HL-60 (cell line): ENCODE measurements around the gene CTNS.

Experiments
- DNase-seq, 2 experiments: peaks; one replicate each; pipeline ENCODE4 v3.0.0-alpha.2; 2010 to 2020; ENCODE audit warnings: low read depth in 1 of 2, low spot score in 1 of 2
- H3K27ac ChIP-seq: fragments of 250-450 bp; sonication (Bioruptor Pico); replicated peaks from 2 replicates; pipeline ENCODE4 v1.5.1; 2020; ENCODE audit warnings: mild to moderate bottlenecking, moderate library complexity
- H3K27me3 ChIP-seq: fragments of 250-450 bp; sonication (Bioruptor Pico); 2 replicates; pipeline ENCODE4 v1.5.1; 2021; ENCODE audit warnings: mild to moderate bottlenecking, moderate library complexity; ENCODE audit not compliant: insufficient read depth, poor library complexity, severe bottlenecking
- H3K4me3 ChIP-seq: replicated peaks from 2 replicates; pipeline ENCODE4 v1.5.1; 2011; ENCODE audit warnings: mild to moderate bottlenecking, control low read depth, low read length; ENCODE audit not compliant: insufficient read depth
- CTCF ChIP-seq: IDR thresholded peaks from one replicate; pipeline ENCODE4 v1.5.1; 2011; ENCODE audit warnings: low read length, control low read depth, inconsistent platforms; ENCODE audit not compliant: insufficient read depth
- GABPA ChIP-seq: IDR thresholded peaks from 2 replicates; pipeline ENCODE4 v1.6.1; 2012; ENCODE audit warnings: low read depth
- POLR2AphosphoS5 ChIP-seq: IDR thresholded peaks from 2 replicates; pipeline ENCODE4 v1.6.1; 2012; ENCODE audit warnings: low read depth
- REST ChIP-seq: IDR thresholded peaks from 2 replicates; pipeline ENCODE4 v1.6.1; 2012; ENCODE audit warnings: low read depth; ENCODE audit not compliant: insufficient replicate concordance
- SPI1 ChIP-seq: IDR thresholded peaks from 2 replicates; pipeline ENCODE4 v1.6.1; 2012; ENCODE audit warnings: low read depth, mild to moderate bottlenecking, borderline replicate concordance

CTNS gene

GRCh38 chr17:3639981-3640596, 3.5 kb downstream of the CTNS start:
- Histone ChIP-seq H3K4me3 (no peak overlapping the region), H3K27me3 (no peaks in the 10 kb centered on the region), H3K27ac (peak overlapping the region; percentile 50)
- TF ChIP-seq GABPA (no peak), POLR2AphosphoS5 (no peak), SPI1 (no peak), REST (no peak), CTCF (no peak)
- DNase-seq = peak in 1 of 2 experiments; percentile 8

- H3K27me3 ChIP-seq = no peaks in the 10 kb centered on the region
- DNase-seq = no peak
- TF ChIP-seq REST (no peak), SPI1 (no peak), GABPA (no peak), POLR2AphosphoS5 (no peak), CTCF (no peak)
- no peak overlapping the region for H3K27ac ChIP-seq
- no peak overlapping the region for H3K4me3 ChIP-seq
Measured at GRCh38 chr17:3641014-3641413, 4.5 kb downstream of the CTNS start.

- no peak for DNase-seq
Measured at GRCh38 chr17:3641717-3642486, 5.3 kb downstream of the CTNS start.

More at GRCh38 chr17:3641717-3642486, 5.3 kb downstream of the CTNS start:
- Histone ChIP-seq H3K27ac (no peak overlapping the region), H3K4me3 (no peak overlapping the region), H3K27me3 (no peaks in the 10 kb centered on the region)
- TF ChIP-seq POLR2AphosphoS5 (no peak), GABPA (no peak), REST (no peak), CTCF (no peak), SPI1 (no peak)
